ENCODE data around the gene RASL10A.

The RASL10A gene

GRCh38 chr22:29339381-29340235 is 24.1 kb upstream of the RASL10A start:
- DNase-seq (ENCODE audit: low read depth): no peak
- H3K4me3 ChIP-seq (replicated peaks; ENCODE audit: low read depth, low read length): no peak overlapping the region
- no peak for TF ChIP-seq CTCF (IDR thresholded peaks at IDR 0.05; ENCODE audit: low read length, missing control alignments)

GRCh38 chr22:29338398-29338797 is 22.9 kb upstream of the RASL10A start:
- H3K4me3 ChIP-seq (replicated peaks; ENCODE audit: low read depth, low read length): no peak overlapping the region
- no peak for TF ChIP-seq CTCF (IDR thresholded peaks at IDR 0.05; ENCODE audit: low read length, missing control alignments)

GRCh38 chr22:29337631-29338284 is 22.3 kb upstream of the RASL10A start:
- no peak for TF ChIP-seq CTCF (IDR thresholded peaks at IDR 0.05; ENCODE audit: low read length, missing control alignments)
- H3K4me3 ChIP-seq (replicated peaks; ENCODE audit: low read depth, low read length): no peak overlapping the region
- no peak for DNase-seq (ENCODE audit: low read depth)

More at GRCh38 chr22:29338398-29338797, 22.9 kb upstream of the RASL10A start:
- DNase-seq (ENCODE audit: low read depth): no peak

DNA sequence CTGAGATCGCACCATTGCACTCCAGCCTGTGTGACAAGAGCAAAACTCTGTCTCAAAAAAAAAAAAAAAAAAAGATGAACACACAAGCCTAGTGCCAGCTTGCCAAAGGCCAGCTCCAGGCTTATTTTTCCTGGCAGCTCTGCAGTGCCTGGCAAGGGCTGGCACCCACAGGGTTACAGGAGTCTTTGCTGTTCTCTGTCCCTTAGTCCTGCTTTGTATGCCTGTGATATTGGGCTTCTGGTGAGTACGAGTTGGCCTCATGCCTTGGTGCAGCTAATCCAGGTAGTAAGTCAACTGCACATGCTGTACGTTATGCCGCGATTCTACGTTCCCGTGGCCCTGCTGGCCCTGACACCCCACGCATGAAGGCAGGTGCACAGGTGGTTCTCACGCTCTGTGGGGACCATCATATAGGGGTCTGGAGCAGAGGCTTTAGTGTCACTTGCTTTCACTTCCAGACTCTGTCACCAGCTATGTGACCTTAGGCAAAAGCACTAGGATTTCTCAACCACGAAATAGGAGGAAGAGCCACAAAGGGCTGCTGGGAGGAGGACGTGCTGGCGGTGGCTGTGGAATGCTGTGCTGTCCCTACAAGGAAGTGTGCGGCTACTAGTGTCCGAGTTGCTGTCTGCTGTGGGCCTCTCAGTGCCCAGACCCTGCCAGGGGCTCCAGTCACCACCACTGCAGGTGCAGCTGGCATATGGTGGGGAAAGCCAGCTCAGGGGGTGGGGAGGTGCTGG is 21.4 kb upstream of the RASL10A start:
- H3K4me3 ChIP-seq (replicated peaks; ENCODE audit: low read depth, low read length): no peak overlapping the region
- DNase-seq (ENCODE audit: low read depth): no peak
- TF ChIP-seq CTCF (IDR thresholded peaks at IDR 0.05; ENCODE audit: low read length, missing control alignments): no peak

GRCh38 chr22:29335656-29336055 is 20.2 kb upstream of the RASL10A start:
- no peak overlapping the region for H3K4me3 ChIP-seq (replicated peaks; ENCODE audit: low read depth, low read length)
- no peak for TF ChIP-seq CTCF (IDR thresholded peaks at IDR 0.05; ENCODE audit: low read length, missing control alignments)
- DNase-seq (ENCODE audit: low read depth): no peak

- no peak for DNase-seq (ENCODE audit: low read depth)
- no peak for TF ChIP-seq CTCF (IDR thresholded peaks at IDR 0.05; ENCODE audit: low read length, missing control alignments)
- no peak overlapping the region for H3K4me3 ChIP-seq (replicated peaks; ENCODE audit: low read depth, low read length)
Measured at GRCh38 chr22:29334696-29335344, 19.3 kb upstream of the RASL10A start.

Measured in fibroblast of pulmonary artery (primary cell).